22Rv1 (cell line): ENCODE results near the gene MKNK2.

Experiments
- H3K27ac ChIP-seq: fragments of 450-650 bp; 2 replicates; pipeline ENCODE4 v1.5.1; 2017
- ZFX ChIP-seq: fragments of 450-650 bp; IDR thresholded peaks from 2 replicates; pipeline ENCODE4 v1.6.1; 2017; ENCODE audit warnings: antibody characterized with exemption, borderline replicate concordance
- TF ChIP-seq, protein P1 (sequence below): fragments of 450-650 bp; IDR thresholded peaks from 2 replicates; pipeline ENCODE4 v1.5.1; 2017; ENCODE audit warnings: mild to moderate bottlenecking

The MKNK2 gene

GRCh38 chr19:2022289-2022688 is 28.8 kb downstream of the MKNK2 start:
- no peak overlapping the region for H3K27ac ChIP-seq
- no peak for TF ChIP-seq ZFX
- TF ChIP-seq, protein P1, sequence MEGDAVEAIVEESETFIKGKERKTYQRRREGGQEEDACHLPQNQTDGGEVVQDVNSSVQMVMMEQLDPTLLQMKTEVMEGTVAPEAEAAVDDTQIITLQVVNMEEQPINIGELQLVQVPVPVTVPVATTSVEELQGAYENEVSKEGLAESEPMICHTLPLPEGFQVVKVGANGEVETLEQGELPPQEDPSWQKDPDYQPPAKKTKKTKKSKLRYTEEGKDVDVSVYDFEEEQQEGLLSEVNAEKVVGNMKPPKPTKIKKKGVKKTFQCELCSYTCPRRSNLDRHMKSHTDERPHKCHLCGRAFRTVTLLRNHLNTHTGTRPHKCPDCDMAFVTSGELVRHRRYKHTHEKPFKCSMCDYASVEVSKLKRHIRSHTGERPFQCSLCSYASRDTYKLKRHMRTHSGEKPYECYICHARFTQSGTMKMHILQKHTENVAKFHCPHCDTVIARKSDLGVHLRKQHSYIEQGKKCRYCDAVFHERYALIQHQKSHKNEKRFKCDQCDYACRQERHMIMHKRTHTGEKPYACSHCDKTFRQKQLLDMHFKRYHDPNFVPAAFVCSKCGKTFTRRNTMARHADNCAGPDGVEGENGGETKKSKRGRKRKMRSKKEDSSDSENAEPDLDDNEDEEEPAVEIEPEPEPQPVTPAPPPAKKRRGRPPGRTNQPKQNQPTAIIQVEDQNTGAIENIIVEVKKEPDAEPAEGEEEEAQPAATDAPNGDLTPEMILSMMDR: no peak

DNA sequence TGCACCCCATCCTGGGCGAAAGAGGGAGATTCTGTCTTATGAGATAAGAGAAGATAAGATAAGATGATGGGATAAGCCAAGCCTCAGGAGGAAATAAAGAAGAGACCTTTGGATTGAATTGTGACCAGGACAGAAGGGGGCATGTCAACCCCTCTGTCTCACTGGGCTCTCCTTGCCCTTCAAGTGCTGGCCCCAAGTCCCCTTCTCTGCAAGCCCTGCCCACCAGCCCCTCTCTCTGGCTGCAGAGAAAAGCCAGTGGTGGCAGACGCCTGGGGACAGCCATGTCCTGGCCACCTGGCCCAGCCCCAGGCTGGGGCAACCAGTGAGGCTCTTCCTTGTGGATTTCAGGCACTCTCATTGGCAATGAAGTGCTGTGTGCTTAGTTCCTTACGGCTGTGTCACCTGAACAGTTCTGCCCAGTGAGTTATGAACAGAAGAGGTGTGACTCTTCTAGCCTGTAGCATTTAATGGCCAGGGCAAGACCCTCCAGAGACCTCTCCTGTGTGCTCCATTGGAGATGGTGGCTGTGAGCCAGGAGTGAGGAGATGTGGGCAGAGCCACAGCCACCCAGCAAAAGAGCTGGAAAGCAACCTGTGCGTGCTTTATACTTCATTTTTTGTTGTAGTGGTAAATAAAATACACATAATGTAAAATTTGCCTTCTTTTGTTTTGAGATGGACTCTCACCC is 29.4 kb downstream of the MKNK2 start:
- H3K27ac ChIP-seq: no peak overlapping the region
- TF ChIP-seq ZFX: no peak
- TF ChIP-seq, protein P1: no peak

DNA sequence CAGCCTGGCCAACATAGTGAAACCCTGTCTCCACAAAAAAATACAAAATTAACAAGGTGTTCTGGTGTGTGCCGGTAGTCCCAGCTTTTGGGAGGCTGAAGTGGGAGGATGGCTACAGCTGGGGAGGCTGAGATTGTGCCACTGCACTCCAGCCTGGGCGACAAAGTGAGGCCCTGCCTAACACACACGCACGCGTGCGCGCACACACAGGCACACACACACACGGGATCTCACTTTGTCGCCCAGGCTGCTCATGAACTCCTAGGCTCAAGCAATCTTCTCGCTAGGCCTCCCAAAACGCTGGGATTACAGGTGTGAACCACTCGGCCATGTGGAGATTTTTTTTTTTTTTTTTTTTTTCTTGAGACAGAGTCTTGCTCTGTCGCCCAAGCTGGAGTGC is 32.3 kb downstream of the MKNK2 start:
- H3K27ac ChIP-seq: no peak overlapping the region
- TF ChIP-seq, protein P1: no peak
- no peak for TF ChIP-seq ZFX

GRCh38 chr19:2016041-2016807 is 34.8 kb downstream of the MKNK2 start:
- TF ChIP-seq, protein P1: no peak
- no peak for TF ChIP-seq ZFX
- peak overlapping the region; percentile 58 for H3K27ac ChIP-seq

DNA sequence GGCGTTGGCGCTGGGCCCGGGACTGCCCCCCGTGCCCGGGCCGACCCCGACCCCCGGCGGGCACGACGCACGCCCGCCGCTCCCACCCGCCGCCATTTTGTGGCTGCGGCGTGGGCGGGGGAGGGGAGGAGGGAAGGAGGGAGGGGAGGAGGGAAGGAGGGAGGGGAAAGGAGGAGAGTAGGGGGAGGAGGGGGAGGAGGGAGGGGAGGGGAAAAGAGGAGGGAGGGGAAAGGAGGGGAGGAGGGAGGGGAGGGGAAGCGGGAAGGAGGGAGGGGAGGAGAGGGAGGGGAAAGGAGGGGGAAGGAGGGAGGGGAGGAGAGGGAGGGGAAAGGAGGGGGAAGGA is 35.5 kb downstream of the MKNK2 start, which contains the start of gene BTBD2:
Gene BTBD2 (minus strand): TSS at position 107 of the 343 bp plus-strand sequence. CDS start 11 bp downstream, at position 96.
- peak within 1 kb of the TSS; percentile 78 for H3K27ac ChIP-seq
- TF ChIP-seq ZFX: no peak
- TF ChIP-seq, protein P1: no peak

DNA sequence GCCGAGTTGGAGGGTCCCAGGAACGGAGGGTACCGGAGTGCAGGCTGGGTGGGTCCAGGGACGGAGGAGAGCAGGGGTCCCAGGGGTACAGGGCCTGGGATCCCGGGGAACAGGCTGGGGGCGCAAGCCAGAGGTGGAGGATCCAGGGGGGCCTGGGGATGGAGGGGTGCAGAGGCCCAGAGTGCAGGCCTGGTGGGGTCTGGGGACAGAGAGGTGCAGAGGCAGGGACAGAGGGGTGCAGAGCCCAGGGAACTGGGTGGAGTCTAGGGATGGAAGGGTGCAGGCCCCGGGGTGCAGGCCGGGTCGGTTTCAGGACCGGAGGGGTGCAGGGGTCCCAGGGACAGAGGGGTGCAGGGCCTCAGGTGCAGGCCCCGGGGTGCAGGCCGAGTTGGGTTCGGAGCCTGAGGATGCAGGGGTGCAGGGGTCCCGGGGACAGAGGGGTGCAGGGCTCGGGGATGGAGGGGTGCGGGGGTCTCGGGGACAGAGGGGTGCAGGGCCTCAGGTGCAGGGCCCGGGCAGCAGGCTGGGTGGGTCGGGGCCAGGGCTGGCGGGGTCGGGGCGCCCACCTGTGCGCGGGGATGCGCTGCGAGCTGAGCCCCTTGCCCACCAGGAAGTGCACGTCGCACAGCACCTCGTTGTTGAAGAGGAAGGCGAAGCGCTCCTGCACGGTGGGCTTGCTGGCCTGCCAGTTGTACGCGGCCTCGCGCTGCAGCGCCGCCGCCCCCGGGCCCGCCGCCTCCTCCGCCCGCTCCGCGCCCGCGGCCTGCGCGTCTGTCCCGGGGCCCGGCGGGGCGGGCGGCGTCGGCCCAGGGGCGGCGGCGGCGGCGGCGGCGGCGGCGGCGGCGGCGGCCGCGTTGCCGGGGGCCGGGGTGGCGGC is 36.1 kb downstream of the MKNK2 start:
- TF ChIP-seq, protein P1: no peak
- no peak for TF ChIP-seq ZFX
- H3K27ac ChIP-seq: peak overlapping the region; percentile 78
